GM19193 (cell line): ENCODE data around the gene PACS1.

ENCODE experiments used
- POLR2A ChIP-seq: IDR thresholded peaks from 4 replicates; pipeline ENCODE4 v1.6.1; 2011; ENCODE audit not compliant: insufficient read depth, insufficient read length; ENCODE audit errors: extremely low read depth

Gene PACS1

GRCh38 chr11:66194391-66194790 lies 124.3 kb downstream of the PACS1 start:
- no peak for TF ChIP-seq POLR2A

GRCh38 chr11:66195867-66196266 lies 125.8 kb downstream of the PACS1 start:
- no peak for TF ChIP-seq POLR2A

GRCh38 chr11:66203847-66204246 lies 133.8 kb downstream of the PACS1 start:
- TF ChIP-seq POLR2A = no peak

GRCh38 chr11:66204412-66204811 lies 134.3 kb downstream of the PACS1 start:
- no peak for TF ChIP-seq POLR2A

GRCh38 chr11:66207816-66208215 lies 137.7 kb downstream of the PACS1 start:
- TF ChIP-seq POLR2A = no peak

- no peak for TF ChIP-seq POLR2A
Measured at GRCh38 chr11:66211100-66211499, 141.0 kb downstream of the PACS1 start.

GRCh38 chr11:66216911-66217310 lies 146.8 kb downstream of the PACS1 start:
- no peak for TF ChIP-seq POLR2A

- TF ChIP-seq POLR2A = no peak
Measured at GRCh38 chr11:66218036-66218435, 148.0 kb downstream of the PACS1 start.

GRCh38 chr11:66218846-66219620 lies 149.0 kb downstream of the PACS1 start:
- TF ChIP-seq POLR2A = no peak

- no peak for TF ChIP-seq POLR2A
Measured at GRCh38 chr11:66219846-66220565, 149.9 kb downstream of the PACS1 start.

- TF ChIP-seq POLR2A = no peak
Measured at GRCh38 chr11:66220566-66220935, 150.5 kb downstream of the PACS1 start.

- no peak for TF ChIP-seq POLR2A
Measured at GRCh38 chr11:66221012-66221411, 150.9 kb downstream of the PACS1 start.

GRCh38 chr11:66221726-66222236 lies 151.7 kb downstream of the PACS1 start:
- no peak for TF ChIP-seq POLR2A

GRCh38 chr11:66222358-66223149 lies 152.5 kb downstream of the PACS1 start:
- TF ChIP-seq POLR2A = no peak

- TF ChIP-seq POLR2A = no peak
Measured at GRCh38 chr11:66224226-66224855, 154.3 kb downstream of the PACS1 start.
